ENCODE data around the gene BRINP1.

BRINP1 gene

GRCh38 chr9:119160551-119160950 is 208.7 kb downstream of the BRINP1 start:
- TF ChIP-seq CTCF (conservative IDR thresholded peaks at IDR 0.05; ENCODE audit: low read depth, low read length) = no peak
- H3K4me3 ChIP-seq (ENCODE audit: low read length) = no peak overlapping the region
- no peak for DNase-seq (ENCODE audit: low read depth)

- TF ChIP-seq CTCF (conservative IDR thresholded peaks at IDR 0.05; ENCODE audit: low read depth, low read length) = no peak
- H3K4me3 ChIP-seq (ENCODE audit: low read length) = no peak overlapping the region
- no peak for DNase-seq (ENCODE audit: low read depth)
Measured at GRCh38 chr9:119159386-119159785, 209.8 kb downstream of the BRINP1 start.

- DNase-seq (ENCODE audit: low read depth) = no peak
- H3K4me3 ChIP-seq (ENCODE audit: low read length) = no peak overlapping the region
- TF ChIP-seq CTCF (conservative IDR thresholded peaks at IDR 0.05; ENCODE audit: low read depth, low read length) = no peak
Measured at GRCh38 chr9:119157196-119157595, 212.0 kb downstream of the BRINP1 start.

DNA sequence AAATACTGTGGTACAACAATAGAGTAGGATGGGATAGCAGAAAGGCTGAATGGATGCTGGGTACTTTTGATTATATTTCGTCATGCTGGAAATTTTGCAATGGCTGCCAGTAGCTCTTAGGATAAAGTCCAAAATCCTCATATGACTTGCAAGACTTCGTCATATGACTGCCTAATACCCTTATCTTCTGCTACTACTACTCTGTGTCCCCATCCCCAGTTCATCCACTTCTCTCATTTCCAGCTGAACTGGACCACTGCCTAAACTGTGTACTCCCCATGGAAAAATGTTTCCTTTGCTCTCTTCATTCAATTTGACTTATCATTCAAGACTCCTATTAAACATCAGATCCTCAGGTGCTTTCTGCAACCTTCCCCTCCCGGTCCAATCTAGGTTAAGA is 212.9 kb downstream of the BRINP1 start:
- H3K4me3 ChIP-seq (ENCODE audit: low read length) = no peak overlapping the region
- no peak for TF ChIP-seq CTCF (conservative IDR thresholded peaks at IDR 0.05; ENCODE audit: low read depth, low read length)
- DNase-seq (ENCODE audit: low read depth) = no peak

- no peak for TF ChIP-seq CTCF (conservative IDR thresholded peaks at IDR 0.05; ENCODE audit: low read depth, low read length)
- H3K4me3 ChIP-seq (ENCODE audit: low read length) = no peak overlapping the region
Measured at GRCh38 chr9:119154527-119154926, 214.7 kb downstream of the BRINP1 start.

GRCh38 chr9:119153402-119153801 is 215.8 kb downstream of the BRINP1 start:
- no peak overlapping the region for H3K4me3 ChIP-seq (ENCODE audit: low read length)
- TF ChIP-seq CTCF (conservative IDR thresholded peaks at IDR 0.05; ENCODE audit: low read depth, low read length) = no peak
- no peak for DNase-seq (ENCODE audit: low read depth)

More at GRCh38 chr9:119154527-119154926, 214.7 kb downstream of the BRINP1 start:
- no peak for DNase-seq (ENCODE audit: low read depth)

DNA sequence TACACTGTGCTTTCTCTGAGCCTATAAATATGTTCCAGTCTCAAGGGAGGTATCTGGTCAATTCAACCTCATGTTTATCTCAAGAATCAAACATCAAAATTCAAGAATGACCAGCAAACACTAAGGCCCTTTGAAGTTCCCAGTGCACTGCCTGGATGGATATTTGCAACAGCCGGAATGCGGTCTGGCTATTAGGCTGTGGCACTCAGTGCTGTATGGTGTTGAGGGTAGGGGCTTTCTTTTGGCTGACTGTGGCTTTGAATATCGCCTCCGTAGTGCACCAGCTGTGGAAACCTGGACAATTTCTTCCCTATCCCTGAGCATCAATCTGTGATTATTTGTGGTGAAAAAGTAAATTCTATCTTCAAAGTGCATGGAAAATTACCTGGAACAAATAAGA is 220.4 kb downstream of the BRINP1 start:
- TF ChIP-seq CTCF (conservative IDR thresholded peaks at IDR 0.05; ENCODE audit: low read depth, low read length) = no peak
- no peak overlapping the region for H3K4me3 ChIP-seq (ENCODE audit: low read length)
- no peak for DNase-seq (ENCODE audit: low read depth)
